ENCODE measurements around the gene VWA7.

Gene VWA7

DNA sequence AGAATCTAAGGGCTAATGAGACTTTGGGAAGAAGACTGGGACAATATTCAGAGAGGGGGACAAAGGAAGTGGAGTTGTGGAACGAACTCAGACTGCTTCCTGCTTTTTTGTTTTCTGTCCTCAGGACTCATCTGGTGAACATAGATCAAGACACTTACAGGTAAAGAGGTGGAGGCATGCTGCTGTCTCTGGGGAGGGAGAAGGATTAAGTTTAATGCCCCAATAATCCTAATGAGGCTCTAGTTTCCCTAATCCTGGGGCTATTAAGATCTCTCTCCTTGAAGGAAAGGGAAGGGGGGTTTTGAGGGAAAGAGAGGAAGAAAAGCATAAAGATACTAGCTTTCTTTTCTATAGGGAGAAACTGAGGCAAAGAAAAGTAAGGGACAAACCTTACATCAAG, 32.7 kb downstream of the VWA7 start:
- no peak for DNase-seq

- DNase-seq: no peak
Measured at GRCh38 chr6:31742894-31743293, 34.2 kb downstream of the VWA7 start.

- DNase-seq: no peak
Measured at GRCh38 chr6:31741815-31742214, 35.3 kb downstream of the VWA7 start.

DNA sequence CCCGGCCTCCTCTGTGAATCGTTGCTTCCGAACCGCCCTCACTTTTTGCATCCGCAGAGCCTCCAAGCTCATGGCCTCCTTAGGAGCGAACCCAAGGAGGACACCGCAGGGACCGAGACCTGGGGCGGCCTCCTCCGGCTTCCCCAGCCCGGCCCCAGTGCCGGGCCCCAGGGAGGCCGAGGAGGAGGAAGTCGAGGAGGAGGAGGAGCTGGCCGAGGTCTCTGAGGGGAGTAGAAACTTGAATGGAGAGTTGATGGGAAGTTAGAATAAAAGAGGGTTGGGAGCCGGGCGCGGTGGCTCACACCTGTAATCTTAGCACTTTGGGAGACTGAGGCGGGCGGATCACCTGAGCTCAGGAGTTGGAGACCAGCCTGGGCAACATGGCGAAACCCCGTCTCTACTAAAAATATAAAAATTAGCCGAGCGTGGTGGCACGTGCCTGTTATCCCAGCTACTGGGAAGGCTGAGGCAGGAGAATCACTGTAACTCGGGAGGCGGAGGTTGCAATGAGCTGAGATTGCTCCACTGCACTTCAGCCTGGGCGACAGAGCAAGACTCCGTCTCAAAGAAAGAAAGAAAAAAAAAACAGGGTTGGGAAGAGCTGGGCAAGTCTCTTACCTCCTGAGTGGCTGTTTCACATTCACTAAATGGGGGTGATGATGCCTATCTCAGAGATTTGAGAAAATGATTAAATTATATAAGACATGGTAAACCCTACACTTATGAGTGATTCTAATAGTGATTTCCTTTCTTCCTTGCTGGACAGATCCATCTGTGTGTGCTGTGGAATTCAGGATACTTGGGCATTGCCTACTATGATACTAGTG, 36.5 kb downstream of the VWA7 start:
- peak; percentile 58 for DNase-seq

- peak; percentile 99 for DNase-seq
Measured at GRCh38 chr6:31739639-31740396, 37.3 kb downstream of the VWA7 start, which contains the start of gene MSH5. Gene MSH5 (plus strand): TSS chr6:31740005. CDS start chr6:31740467, 462 bp downstream.

DNA sequence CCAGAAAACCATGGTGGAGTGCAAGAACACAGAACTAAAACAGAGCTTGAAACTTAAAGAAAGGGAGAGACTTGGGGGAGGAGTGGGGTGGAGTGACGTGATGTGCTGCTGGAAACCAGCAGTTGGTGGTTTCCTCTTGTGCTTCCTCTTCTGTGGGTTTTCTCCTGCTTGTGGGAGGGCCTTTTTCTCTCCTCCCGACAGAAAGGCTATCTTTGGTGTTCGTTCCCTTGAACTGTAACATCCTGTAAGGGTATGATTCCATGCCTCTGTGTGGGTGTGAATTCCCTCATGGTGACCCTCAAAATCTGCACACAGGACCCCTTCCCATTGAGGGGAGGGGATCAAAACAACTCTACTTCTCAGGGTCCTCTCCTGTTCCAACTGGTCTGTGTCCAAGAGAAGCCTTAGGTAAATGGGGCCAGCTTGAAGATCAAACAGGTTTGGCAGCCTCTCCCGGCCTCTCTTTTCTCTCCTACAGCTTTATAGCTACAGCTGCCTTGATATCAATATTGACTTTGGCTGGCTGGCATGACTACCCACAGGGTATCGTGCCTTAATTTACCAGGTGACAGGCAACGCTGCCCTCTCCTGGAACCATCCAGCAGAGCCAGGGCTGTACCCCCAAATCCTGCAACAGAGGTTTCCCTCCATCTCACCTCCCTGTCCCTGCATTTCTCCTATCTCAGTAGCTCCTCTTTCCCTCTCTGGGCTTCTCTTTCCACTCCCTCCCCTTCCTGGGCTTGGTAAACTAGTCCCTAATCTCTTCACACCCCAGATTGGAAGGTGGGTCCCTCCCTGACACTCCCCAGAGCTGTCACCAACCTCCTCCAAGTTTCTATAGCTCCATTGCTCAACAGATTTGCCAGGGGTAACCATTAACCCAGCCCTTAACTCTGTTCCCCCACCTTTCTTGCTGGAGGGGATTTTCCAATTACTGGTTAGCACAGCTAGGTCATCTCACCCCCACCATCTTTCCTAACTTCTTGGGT, 38.8 kb downstream of the VWA7 start:
- DNase-seq: peak; percentile 87

DNA sequence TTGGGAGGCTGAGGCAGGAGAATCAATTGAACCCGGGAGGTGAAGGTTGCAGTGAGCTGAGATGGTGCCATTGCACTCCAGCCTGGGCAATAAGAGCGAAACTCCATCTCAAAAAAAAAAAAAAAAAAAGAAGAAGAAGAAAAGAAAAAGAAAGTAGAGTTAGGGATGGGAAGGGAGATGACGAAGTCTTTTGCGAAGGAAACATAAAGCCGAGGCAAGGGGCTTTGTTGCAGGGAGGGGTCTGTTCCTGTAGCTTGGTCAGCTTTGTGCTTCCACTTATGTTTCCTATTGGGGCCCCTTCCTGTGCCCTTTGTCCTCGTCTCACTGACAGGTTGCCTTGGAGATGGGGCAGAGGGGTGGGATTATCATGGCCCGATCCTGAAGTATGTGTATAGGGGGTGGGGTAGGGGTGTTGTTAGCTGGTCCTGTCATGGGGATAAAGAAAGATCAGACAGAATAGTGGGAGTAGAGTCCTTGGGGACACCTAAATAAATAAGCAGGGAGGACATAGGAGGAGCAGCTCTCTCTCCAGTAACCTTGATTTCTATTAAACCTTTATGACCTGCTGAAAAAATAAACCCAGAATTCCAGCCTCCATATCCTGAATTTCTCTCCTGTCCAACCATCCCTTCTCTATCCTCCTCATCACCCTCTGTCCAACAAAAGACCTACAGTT, 39.7 kb downstream of the VWA7 start:
- peak; percentile 37 for DNase-seq

DNA sequence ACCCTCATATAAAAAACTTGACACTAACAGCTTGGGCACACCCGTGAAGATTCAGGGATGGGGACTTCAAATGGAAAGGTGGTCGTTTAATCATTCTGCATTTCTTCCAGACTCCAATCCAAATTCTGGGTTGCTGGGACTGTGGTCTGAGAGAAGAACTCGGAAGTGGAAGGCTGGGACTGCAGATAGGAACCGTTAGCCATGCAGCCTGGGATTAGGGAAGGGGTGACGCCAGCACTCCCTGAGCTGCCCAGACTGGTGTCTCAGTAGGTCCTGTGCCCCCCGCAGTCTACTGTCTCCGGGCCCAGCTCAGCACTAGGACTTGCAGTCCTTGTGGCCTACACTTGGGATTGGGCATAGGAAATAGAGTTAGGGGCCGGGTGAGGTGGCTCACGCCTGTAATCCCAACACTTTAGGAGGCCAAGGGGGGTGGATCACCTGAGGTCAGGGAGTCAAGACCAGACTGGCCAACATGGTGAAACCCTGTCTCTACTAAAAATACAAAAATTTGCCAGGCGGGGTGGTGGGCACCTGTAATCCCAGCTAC, 40.3 kb downstream of the VWA7 start:
- no peak for DNase-seq

DNA sequence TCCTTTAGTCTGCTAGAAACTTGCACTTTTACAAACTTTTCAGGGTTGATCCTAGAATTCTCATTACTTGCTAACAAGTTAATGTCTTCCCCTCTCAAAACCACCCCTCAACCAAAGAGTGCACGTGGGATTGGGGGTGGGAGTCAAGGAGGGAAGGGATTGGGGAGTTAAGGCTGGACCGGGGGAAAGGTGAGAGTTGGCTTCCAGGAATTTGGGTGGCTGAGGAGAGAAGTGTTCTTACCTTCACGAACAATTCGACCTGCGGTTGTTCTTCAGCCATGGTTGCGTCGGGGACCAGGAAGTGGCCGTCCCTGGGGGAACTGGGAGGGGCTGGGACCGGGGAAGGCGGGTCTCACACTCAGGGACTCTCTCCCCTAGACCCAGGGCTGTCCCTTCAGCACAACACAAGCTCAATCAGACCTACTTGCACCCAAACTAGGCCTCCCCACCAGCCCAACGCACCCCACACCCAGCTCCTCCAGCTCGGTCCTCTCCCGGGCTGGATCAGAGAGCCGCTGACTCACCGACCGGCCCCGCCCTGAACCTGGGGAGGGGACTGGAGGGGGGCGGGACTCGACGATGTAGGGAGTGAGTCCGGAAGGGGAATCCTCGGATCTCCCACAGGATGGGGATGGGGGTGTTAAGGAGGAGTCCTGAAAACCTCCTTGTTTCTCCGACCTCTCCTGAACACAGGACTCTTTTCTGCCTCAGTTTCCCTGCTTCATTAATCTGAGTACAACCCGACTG, 40.9 kb downstream of the VWA7 start, which contains the start of gene CLIC1:
Gene CLIC1, minus strand, starts transcription at position 510 of the 747 bp plus-strand sequence. Its CDS starts 230 bp downstream, at position 280.
- DNase-seq: peak; percentile 78

DNA sequence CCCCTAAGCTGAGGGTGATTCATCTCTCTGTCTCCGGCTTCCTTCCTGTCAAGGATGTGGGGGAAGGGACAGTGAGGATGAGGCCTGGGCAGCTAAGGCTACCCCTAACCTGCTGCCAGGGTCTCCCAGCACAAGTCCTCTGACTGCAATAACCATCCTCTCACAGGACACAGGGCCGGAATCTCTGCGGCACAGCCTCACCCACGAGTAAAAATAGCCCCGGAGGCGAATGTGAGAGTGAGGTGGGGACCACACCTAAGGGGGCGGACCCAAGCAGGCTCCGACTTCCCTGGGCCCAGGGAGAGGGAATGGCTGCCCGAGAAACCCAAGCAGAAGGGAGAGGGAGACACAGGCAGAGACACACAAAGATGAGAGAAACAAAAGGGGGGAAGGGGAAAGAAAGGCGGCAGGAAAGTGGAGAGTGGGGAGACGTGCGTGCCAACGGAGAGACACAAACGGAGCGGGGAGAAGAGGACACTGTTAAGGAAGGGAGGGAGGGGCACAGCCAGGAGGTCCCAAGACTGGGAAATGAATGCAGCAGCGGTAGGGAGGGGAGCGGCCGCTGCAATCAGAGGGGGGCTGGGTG, 42.2 kb downstream of the VWA7 start:
- peak; percentile 60 for DNase-seq

- no peak for DNase-seq
Measured at GRCh38 chr6:31734247-31734820, 42.8 kb downstream of the VWA7 start.

- no peak for DNase-seq
Measured at GRCh38 chr6:31733734-31734133, 43.4 kb downstream of the VWA7 start.

GRCh38 chr6:31732029-31732428, 45.1 kb downstream of the VWA7 start:
- no peak for DNase-seq

DNA sequence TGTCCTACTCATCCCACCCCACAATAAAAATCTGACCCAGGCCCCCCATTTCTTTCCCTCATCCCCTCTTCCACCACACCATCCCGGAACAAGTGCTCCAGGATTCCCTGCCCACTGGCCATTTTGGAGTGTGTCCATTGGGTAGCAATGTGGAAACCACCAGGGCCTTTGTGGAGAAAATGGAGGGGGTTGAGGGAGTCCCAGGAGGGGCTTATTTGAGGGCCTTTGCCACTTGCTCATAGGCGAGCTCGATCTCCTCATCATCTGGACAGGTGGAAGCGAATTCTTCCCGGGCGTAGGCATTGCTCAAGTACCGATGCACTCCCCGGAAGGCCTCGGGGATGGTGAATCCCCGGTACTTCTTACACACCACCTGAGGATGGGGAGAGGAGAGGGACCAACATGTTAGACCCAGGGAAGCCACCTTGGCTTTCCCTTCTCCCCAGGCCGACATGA, 46.5 kb downstream of the VWA7 start:
- DNase-seq: no peak

- peak; percentile 60 for DNase-seq
Measured at GRCh38 chr6:31729979-31730630, 47.0 kb downstream of the VWA7 start.

DNA sequence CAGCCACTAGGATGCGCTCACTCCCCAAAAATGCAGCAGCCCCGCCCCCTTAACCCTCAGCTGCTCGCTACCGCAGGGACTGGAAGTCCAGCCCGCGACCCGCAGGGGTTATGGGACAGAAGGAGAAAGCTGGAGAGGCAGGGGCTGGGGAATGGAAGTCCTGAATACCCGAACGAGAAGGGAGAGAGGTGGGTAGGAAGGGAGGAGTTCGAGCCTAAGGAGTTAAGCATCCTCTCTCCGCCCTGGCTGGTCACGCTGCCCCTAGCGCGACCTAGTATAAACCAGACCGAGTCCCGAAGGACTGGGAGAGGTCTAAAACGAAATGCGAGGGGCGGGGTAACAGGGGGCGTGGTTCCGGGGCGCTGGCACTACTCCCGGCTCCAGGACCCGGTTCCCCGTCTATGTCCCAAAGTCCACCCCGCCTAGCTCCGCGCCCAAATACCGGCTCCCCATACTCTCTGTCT, 47.6 kb downstream of the VWA7 start:
- peak; percentile 81 for DNase-seq

DNA sequence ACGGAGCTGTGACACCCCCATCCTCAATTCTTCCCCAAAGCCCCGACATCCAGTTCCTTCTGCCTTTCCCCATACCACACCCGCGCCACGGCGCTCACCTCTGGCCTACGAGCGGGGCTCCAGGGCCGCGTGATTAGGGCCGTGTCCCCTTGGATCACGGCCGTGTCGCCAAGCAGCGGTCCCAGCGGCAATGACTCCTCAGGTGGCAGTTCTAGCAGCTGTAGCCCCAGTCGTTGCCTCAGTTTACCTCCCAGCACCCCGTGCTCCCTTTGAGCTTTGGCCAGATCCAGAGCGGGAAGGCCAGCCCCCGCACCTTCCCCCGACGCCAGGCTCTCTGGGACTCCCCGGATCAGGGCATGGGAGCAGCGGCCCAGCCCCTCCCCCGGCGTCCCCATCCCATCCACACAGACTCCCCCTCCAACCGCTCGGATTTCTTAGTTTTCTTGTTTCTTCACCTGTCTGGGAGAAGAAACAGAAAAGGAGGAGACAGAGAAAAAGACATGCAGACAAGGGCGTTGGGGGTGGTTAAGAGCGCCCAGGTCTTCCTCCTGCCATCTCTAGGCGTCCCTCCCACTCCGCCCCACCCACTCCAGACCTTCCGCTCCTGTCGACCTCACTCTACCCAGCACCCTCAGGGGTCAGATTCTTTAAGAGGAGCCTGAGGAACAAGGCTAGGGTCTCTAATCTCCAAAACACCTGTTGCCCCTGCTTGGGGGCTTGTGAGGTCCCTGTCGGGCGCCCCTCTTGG, 48.2 kb downstream of the VWA7 start, which contains the start of gene DDAH2:
Gene DDAH2, minus strand, starts transcription at position 533 of the 748 bp plus-strand sequence. Its CDS starts 138 bp downstream, at position 395.
- DNase-seq: no peak
